Endothelial cell of umbilical vein (primary cell): Measurements from ENCODE around the gene TP53AIP1. TPM values are rescaled to one million over a fixed set of nuclear protein-coding genes. Genes with fewer than 3 reads are reported as not detected.

Experiments
- BruUV-seq: library from RNA; stranded (reverse); fragments of 400-500 nt; replicated peaks from 2 replicates; lab custom pipeline; 2021; lab: Mats Ljungman, UMichigan
- CTCF ChIA-PET: fragments of 300-600, 350-600 bp; sonication (Branson Sonifier 250); formaldehyde crosslinking; loops from one replicate; lab custom pipeline; 2021; ENCODE audit warnings: antibody characterized with exemption, inconsistent platforms; lab: Charles Lee
- POLR2A ChIA-PET: fragments of 300-600, 350-600 bp; sonication (Branson Sonifier 250); formaldehyde crosslinking; loops from one replicate; lab custom pipeline; 2021; ENCODE audit warnings: antibody characterized with exemption, inconsistent platforms; lab: Charles Lee
- DNase-seq: peaks from one replicate; pipeline ENCODE4 v3.0.0-alpha.2; 2011; ENCODE audit warnings: low read depth, low spot score
- FAIRE-seq: peaks from 2 replicates; lab custom pipeline; 2011; peaks lifted over from hg19 to GRCh38; lab: Jason Lieb, UNC
- H2AFZ ChIP-seq: 2 replicates; pipeline ENCODE4 v1.6.0; 2012; ENCODE audit warnings: low read depth, low read length, control low read depth, inconsistent platforms
- H3K27ac ChIP-seq: 2 replicates; pipeline ENCODE4 v1.5.1; 2011; ENCODE audit warnings: low read depth, mild to moderate bottlenecking, control low read depth, low read length, moderate library complexity; ENCODE audit not compliant: insufficient read depth
- H3K27me3 ChIP-seq, 2 experiments: 2 replicates each; pipeline versions ENCODE4 v1.6.0 to v1.6.1; 2011; ENCODE audit warnings: low read length in 2 of 2, mixed read lengths in 1 of 2; ENCODE audit not compliant: control insufficient read depth in 2 of 2, insufficient read depth in 2 of 2
- H3K36me3 ChIP-seq, 2 experiments: 2 replicates in 1 of 2; 3 replicates in 1 of 2; pipeline ENCODE4 v1.5.1; 2011; ENCODE audit warnings: low read length in 2 of 2, mild to moderate bottlenecking in 1 of 2, moderate library complexity in 1 of 2; ENCODE audit not compliant: control insufficient read depth in 2 of 2, insufficient read depth in 2 of 2; ENCODE audit errors: extremely low read depth in 1 of 2
- H3K4me1 ChIP-seq: 3 replicates; pipeline ENCODE4 v1.5.1; 2011; ENCODE audit warnings: mild to moderate bottlenecking, low read length; ENCODE audit not compliant: control insufficient read depth, insufficient read depth; ENCODE audit errors: extremely low read depth
- H3K4me2 ChIP-seq: 2 replicates; pipeline ENCODE4 v1.6.1; 2011; ENCODE audit warnings: low read length, control low read depth, mixed read lengths; ENCODE audit not compliant: insufficient read depth
- H3K4me3 ChIP-seq, 3 experiments: fragments of 200-600 bp in 1 of 3; sonication (generic), shearing (Covaris generic) in 1 of 3; replicated peaks in 1 of 3; 2 replicates each; pipeline ENCODE4 v1.5.1; 2011 to 2016; ENCODE audit warnings: control low read depth in 3 of 3, low read length in 3 of 3, mild to moderate bottlenecking in 2 of 3, inconsistent platforms in 1 of 3, low read depth in 1 of 3, moderate library complexity in 1 of 3; ENCODE audit not compliant: insufficient read depth in 1 of 3
- H3K79me2 ChIP-seq: 2 replicates; pipeline ENCODE4 v1.6.0; 2012; ENCODE audit warnings: low read length, inconsistent platforms; ENCODE audit not compliant: control insufficient read depth, insufficient read depth
- H3K9ac ChIP-seq: replicated peaks from 2 replicates; pipeline ENCODE3; 2011; ENCODE audit warnings: low read length, control low read depth; ENCODE audit not compliant: insufficient read depth; ENCODE audit errors: extremely low read depth
- H3K9me1 ChIP-seq: replicated peaks from 3 replicates; pipeline ENCODE4 v1.6.0; 2011; ENCODE audit warnings: mild to moderate bottlenecking, low read length; ENCODE audit not compliant: control insufficient read depth, insufficient read depth; ENCODE audit errors: extremely low read depth
- H3K9me3 ChIP-seq: replicated peaks from 2 replicates; pipeline ENCODE4 v1.5.1; 2012; ENCODE audit warnings: low read length, inconsistent platforms; ENCODE audit not compliant: control insufficient read depth, insufficient read depth
- H4K20me1 ChIP-seq: replicated peaks from 2 replicates; pipeline ENCODE3; 2011; ENCODE audit warnings: mild to moderate bottlenecking, low read length; ENCODE audit not compliant: control insufficient read depth, insufficient read depth; ENCODE audit errors: extremely low read depth
- CTCF ChIP-seq, 2 donors: IDR thresholded peaks; 1 replicate in 1 of 2; 2 replicates in 1 of 2; pipeline ENCODE4 v1.5.1; 2011; ENCODE audit warnings: low read length in 2 of 2, mild to moderate bottlenecking in 2 of 2, moderate library complexity in 2 of 2, control low read depth in 1 of 2, inconsistent platforms in 1 of 2, low read depth in 1 of 2; ENCODE audit not compliant: insufficient read depth in 1 of 2; ENCODE audit errors: extremely low read depth in 1 of 2
- EZH2 ChIP-seq: IDR thresholded peaks from 2 replicates; pipeline ENCODE4 v1.6.1; 2012; ENCODE audit warnings: borderline replicate concordance, low read depth, mild to moderate bottlenecking, moderate library complexity, low read length, inconsistent platforms; ENCODE audit not compliant: severe bottlenecking
- FOS ChIP-seq: IDR thresholded peaks from 2 replicates; pipeline ENCODE4 v1.6.1; 2011; ENCODE audit warnings: mild to moderate bottlenecking, low read length, moderate library complexity, borderline replicate concordance; ENCODE audit not compliant: insufficient read depth
- GATA2 ChIP-seq: IDR thresholded peaks from 2 replicates; pipeline ENCODE4 v1.7.0; 2011; ENCODE audit warnings: low read depth, mild to moderate bottlenecking, moderate library complexity, mixed read lengths, low read length; ENCODE audit not compliant: insufficient read length, insufficient read depth
- JUN ChIP-seq: IDR thresholded peaks from 2 replicates; pipeline ENCODE4 v1.6.1; 2011; ENCODE audit warnings: borderline replicate concordance, low read depth; ENCODE audit not compliant: insufficient read length, insufficient read depth
- MAX ChIP-seq: IDR thresholded peaks from 2 replicates; pipeline ENCODE4 v1.6.1; 2011; ENCODE audit not compliant: insufficient read depth, insufficient read length
- MYC ChIP-seq: IDR thresholded peaks from one replicate; pipeline ENCODE4 v1.6.1; 2011; ENCODE audit warnings: mild to moderate bottlenecking, low read depth, low read length
- POLR2A ChIP-seq: IDR thresholded peaks from 2 replicates; pipeline ENCODE4 v1.6.1; 2012; ENCODE audit warnings: low read depth, mild to moderate bottlenecking, control low read depth, low read length
- POLR2AphosphoS5 ChIP-seq: IDR thresholded peaks from 2 replicates; pipeline ENCODE4 v1.6.1; 2012; ENCODE audit warnings: low read depth, mild to moderate bottlenecking, control low read depth, low read length, moderate library complexity; ENCODE audit not compliant: insufficient read depth
- dilution Hi-C: fragments of 300-500 bp; cut with MboI; formaldehyde crosslinking; loops from one replicate; pipeline ENCODE4 v1.15.0; 2019; ENCODE audit warnings: low sequenced_read_pairs; ENCODE audit not compliant: extremely low pct_ligation_motif_present
- intact Hi-C: fragments of 100-400 bp; cut with micrococcal nuclease; formaldehyde crosslinking; loops from one replicate; pipeline ENCODE4 v1.10.0; 2022
- polyA plus RNA-seq, 4 experiments: library from polyadenylated mRNA; depleted of rRNA in 3 of 4; stranded (reverse) in 3 of 4; unstranded in 1 of 4; fragments of >200 nt; gene quantifications; 2 replicates each; pipeline versions ENCODE4 v1.2.1 to v1.2.3, GENCODE V29; 2011 to 2012; ENCODE audit warnings: missing spikeins in 1 of 4
- total RNA-seq: library from RNA; stranded (reverse); gene quantifications from 2 replicates; pipeline ENCODE4 v1.2.3, GENCODE V29; 2021

The TP53AIP1 gene
- total and polyA plus RNA-seq, 2 donors (not counting 3 experiments of a cell fraction or from before 2014, with no cell fraction given), result not detected

DNA sequence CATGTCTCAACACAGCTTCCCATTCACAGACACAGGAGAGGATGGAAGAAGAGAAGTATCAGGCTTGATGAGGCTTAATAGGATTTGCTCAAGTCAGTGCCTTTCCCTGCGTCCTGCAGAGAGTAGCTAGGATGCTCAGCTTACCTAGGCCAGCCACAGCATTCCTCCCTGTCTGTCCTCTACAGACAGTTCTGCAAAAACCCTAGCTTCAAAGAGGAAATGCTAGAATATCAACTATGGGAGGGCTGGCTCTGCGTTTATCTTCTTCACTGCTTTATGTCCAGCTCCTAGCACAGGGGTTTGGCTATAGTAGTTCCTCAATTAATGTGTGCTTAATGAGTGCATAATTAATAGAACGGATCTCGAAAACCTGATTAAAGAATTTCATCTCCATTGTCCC, 35.1 kb downstream of the TP53AIP1 start:
- H3K9me3 ChIP-seq, result no peaks in the 10 kb centered on the region
- CTCF ChIA-PET, result interaction anchor here (0.9 to 10.7 kb wide), 6 partner anchors 16 to 57 kb away, joined by 3 to 141 read pairs (median 12); partner anchors contain the start of gene KCNJ5
- peaks cover 8 to 14% of the 10 kb centered on the region in 2 experiments for H3K27me3 ChIP-seq
- H3K4me1 ChIP-seq, result peaks cover 17% of the 10 kb centered on the region
- dilution Hi-C loops (no loop called here), intact Hi-C loops (no loop called here)
- no TSS peak for BruUV-seq
- no peak overlapping the region for H3K4me3 ChIP-seq
- DNase-seq (no peak), FAIRE-seq (no peak)
- H3K27ac ChIP-seq, result no peak overlapping the region
- H3K9me1 ChIP-seq, result no peaks in the 10 kb centered on the region
- no peak overlapping the region for H2AFZ ChIP-seq
- TF ChIP-seq FOS (no peak), CTCF (IDR thresholded peaks at IDR 0.05; ENCODE audit: extremely low read depth in 1 of 2, insufficient read depth in 1 of 2, low read depth in 1 of 2, low read length in 2 of 2) (no peak), POLR2A (no peak), GATA2 (no peak), MYC (no peak), JUN (no peak), EZH2 (no peak), MAX (no peak), POLR2AphosphoS5 (no peak)
- H4K20me1 ChIP-seq, result no peaks in the 10 kb centered on the region
- no peak overlapping the region for H3K4me2 ChIP-seq
- H3K79me2 ChIP-seq, result no peaks in the 10 kb centered on the region
- POLR2A ChIA-PET, result no interaction called here
- H3K36me3 ChIP-seq, result no peaks in the 10 kb centered on the region
- H3K9ac ChIP-seq, result no peak overlapping the region
